ENCODE results near the gene KRT76. TPM values are rescaled to one million over a fixed set of nuclear protein-coding genes. Genes with fewer than 3 reads are reported as not detected.

Gene KRT76
- total RNA-seq, 2 experiments from 2014 or later = not detected

- Mint-ChIP-seq H3K4me3 (no peak overlapping the region), H3K27ac (no peak overlapping the region), H3K9me3 (no peaks in the 10 kb centered on the region), H3K36me3 (ENCODE audit: low read depth) (no peaks in the 10 kb centered on the region), H3K27me3 (peaks cover 3% of the 10 kb centered on the region), H3K4me1 (ENCODE audit: low read depth) (peaks cover 11% of the 10 kb centered on the region)
- ChIA-PET CTCF (interaction anchor here (0.7 to 1.3 kb wide), 4 partner anchors 8 to 134 kb away, joined by 3 read pairs; no protein-coding TSS in a partner anchor), POLR2A (no interaction called here)
- no peak for TF ChIP-seq CTCF (IDR thresholded peaks at IDR 0.05)
- ATAC-seq (no peak), DNase-seq (no peak)
- intact Hi-C loops (cut with micrococcal nuclease) = no loop called here
Measured at GRCh38 chr12:52745554-52745953, 31.6 kb downstream of the KRT76 start.

GRCh38 chr12:52744493-52745156 is 32.5 kb downstream of the KRT76 start:
- intact Hi-C loops (cut with micrococcal nuclease) = no loop called here
- POLR2A ChIA-PET = no interaction called here
- no peak for ATAC-seq

GRCh38 chr12:52742822-52743457 is 34.2 kb downstream of the KRT76 start:
- intact Hi-C loops (cut with micrococcal nuclease) = no loop called here
- CTCF ChIA-PET = no interaction called here
- Mint-ChIP-seq H3K36me3 (ENCODE audit: low read depth) (no peaks in the 10 kb centered on the region), H3K4me3 (no peak overlapping the region), H3K4me1 (ENCODE audit: low read depth) (no peaks in the 10 kb centered on the region), H3K9me3 (no peaks in the 10 kb centered on the region), H3K27me3 (peaks cover 3% of the 10 kb centered on the region), H3K27ac (no peak overlapping the region)
- no peak for DNase-seq
- no peak for ATAC-seq
- POLR2A ChIA-PET = no interaction called here
- no peak for TF ChIP-seq CTCF (IDR thresholded peaks at IDR 0.05)

More at GRCh38 chr12:52744493-52745156, 32.5 kb downstream of the KRT76 start:
- peaks cover 3% of the 10 kb centered on the region for H3K27me3 Mint-ChIP-seq
- no peak overlapping the region for H3K4me3 Mint-ChIP-seq
- no peaks in the 10 kb centered on the region for H3K36me3 Mint-ChIP-seq (ENCODE audit: low read depth)
- TF ChIP-seq CTCF (IDR thresholded peaks at IDR 0.05) = no peak
- peaks cover 9% of the 10 kb centered on the region for H3K4me1 Mint-ChIP-seq (ENCODE audit: low read depth)
- no peak for DNase-seq
- no peaks in the 10 kb centered on the region for H3K9me3 Mint-ChIP-seq
- CTCF ChIA-PET = interaction anchor here (0.7 to 1.2 kb wide), 2 partner anchors 9 to 126 kb away, joined by 3 read pairs; no protein-coding TSS in a partner anchor
- no peak overlapping the region for H3K27ac Mint-ChIP-seq

- Mint-ChIP-seq H3K36me3 (ENCODE audit: low read depth) (no peaks in the 10 kb centered on the region), H3K27ac (no peak overlapping the region), H3K4me3 (no peak overlapping the region), H3K27me3 (peaks cover 3% of the 10 kb centered on the region), H3K4me1 (ENCODE audit: low read depth) (no peaks in the 10 kb centered on the region), H3K9me3 (no peaks in the 10 kb centered on the region)
- no peak for TF ChIP-seq CTCF (IDR thresholded peaks at IDR 0.05)
- DNase-seq (no peak), ATAC-seq (no peak)
- ChIA-PET CTCF (no interaction called here), POLR2A (no interaction called here)
- intact Hi-C loops (cut with micrococcal nuclease) = no loop called here
Measured at GRCh38 chr12:52742196-52742580, 35.0 kb downstream of the KRT76 start.
